ENCODE results near the gene CLTCL1. TPM values are rescaled to one million over a fixed set of nuclear protein-coding genes. Genes with fewer than 3 reads are reported as not detected.

CLTCL1 gene
- total and polyA plus RNA-seq, 3 donors from 2014 or later = 46.6 to 107 (median 54.4) TPM

DNA sequence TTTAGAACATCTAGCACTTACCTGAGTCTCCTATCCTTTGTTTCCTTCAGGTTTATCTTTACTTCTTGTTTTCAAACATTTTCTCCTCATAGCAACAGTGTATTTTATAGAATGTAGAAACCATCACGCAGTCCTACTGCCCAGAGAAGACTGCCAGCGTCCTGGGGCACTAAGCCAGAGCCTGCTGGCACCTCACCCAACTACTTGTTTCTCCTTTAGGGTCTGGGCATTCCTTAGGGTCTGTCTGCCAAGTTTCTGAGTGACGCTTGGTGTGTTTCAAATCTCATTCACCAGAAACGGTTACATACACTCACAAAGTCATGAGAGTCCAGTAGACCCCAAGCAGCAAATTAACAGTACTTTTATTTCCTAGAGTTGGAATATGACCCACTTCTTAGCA lies 63.3 kb downstream of the CLTCL1 start:
- TF ChIP-seq CTCF (IDR thresholded peaks at IDR 0.05) = no peak
- TF ChIP-seq POLR2A (IDR thresholded peaks at IDR 0.05) = no peak
- intact Hi-C loops (cut with DNase I; ENCODE audit: low total_unique reads) = no loop called here
- peak; percentile 42 for DNase-seq
- 54 to 69% methylated on average over 4 of the region's 4 CpGs for WGBS, 2 donors
- Histone ChIP-seq H3K27me3 (no peaks in the 10 kb centered on the region), H3K4me1 (no peaks in the 10 kb centered on the region), H3K27ac (no peak overlapping the region), H3K36me3 (ENCODE audit: low read depth, missing control alignments) (no peaks in the 10 kb centered on the region), H3K4me3 (no peak overlapping the region), H3K9me3 (no peaks in the 10 kb centered on the region)

- Histone ChIP-seq H3K4me1 (no peaks in the 10 kb centered on the region), H3K4me3 (no peak overlapping the region), H3K36me3 (ENCODE audit: low read depth, missing control alignments) (no peaks in the 10 kb centered on the region), H3K9me3 (no peaks in the 10 kb centered on the region), H3K27ac (no peak overlapping the region), H3K27me3 (no peaks in the 10 kb centered on the region)
- TF ChIP-seq POLR2A (IDR thresholded peaks at IDR 0.05) (no peak), CTCF (IDR thresholded peaks at IDR 0.05) (no peak)
- DNase-seq = no peak
- intact Hi-C loops (cut with DNase I; ENCODE audit: low total_unique reads) = no loop called here
Observed at GRCh38 chr22:19226428-19226827, 65.1 kb downstream of the CLTCL1 start.

DNA sequence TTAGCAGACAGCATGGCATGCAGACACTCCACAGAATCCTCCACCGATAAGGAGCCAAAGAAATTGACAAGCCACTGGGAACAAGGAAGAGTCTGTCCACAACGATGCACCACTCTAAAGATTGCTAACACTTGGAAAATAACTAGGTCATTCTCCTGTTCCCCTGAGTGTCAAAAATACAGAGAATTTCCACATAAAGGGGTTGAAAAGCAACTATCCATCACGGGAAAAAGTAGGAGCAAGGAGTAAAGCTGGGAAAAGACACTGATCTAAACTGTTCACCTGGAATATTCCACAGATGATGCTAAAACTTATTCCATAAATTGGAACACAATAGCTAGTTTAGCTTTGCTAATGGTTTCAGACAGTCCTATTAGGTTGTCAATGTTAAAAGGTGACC lies 66.0 kb downstream of the CLTCL1 start:
- no peak overlapping the region for H3K27ac ChIP-seq
- 76 to 85% methylated on average over 3 of the region's 3 CpGs for WGBS, 2 donors
- intact Hi-C loops (cut with DNase I; ENCODE audit: low total_unique reads) = no loop called here

DNA sequence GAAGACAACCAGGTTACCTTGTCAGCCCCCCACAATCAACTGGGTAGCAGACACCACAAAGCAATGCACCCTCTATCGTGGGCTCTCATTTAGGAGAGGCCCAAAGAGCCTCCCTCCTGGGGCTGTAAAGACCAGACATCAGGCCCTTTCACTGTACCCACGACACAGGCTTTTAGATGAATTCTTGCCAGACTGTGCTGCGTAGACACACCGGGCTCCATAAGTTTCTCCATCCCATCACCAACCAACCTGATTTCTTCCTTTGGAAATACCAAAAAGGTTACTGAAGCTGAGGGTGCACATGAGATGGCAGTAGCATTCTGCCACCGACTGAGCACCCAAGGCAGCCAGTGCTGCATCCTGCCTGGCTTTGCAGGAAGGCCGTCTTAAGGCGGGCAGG lies 66.5 kb downstream of the CLTCL1 start:
- Histone ChIP-seq H3K4me3 (no peak overlapping the region), H3K27me3 (no peaks in the 10 kb centered on the region), H3K27ac (no peak overlapping the region), H3K4me1 (no peaks in the 10 kb centered on the region), H3K36me3 (ENCODE audit: low read depth, missing control alignments) (no peaks in the 10 kb centered on the region), H3K9me3 (no peaks in the 10 kb centered on the region)
- TF ChIP-seq POLR2A (IDR thresholded peaks at IDR 0.05) (no peak), CTCF (IDR thresholded peaks at IDR 0.05) (no peak)
- no peak for DNase-seq
- WGBS, 2 donors = 83 to 92% methylated on average over 7 of the region's 7 CpGs
- intact Hi-C loops (cut with DNase I; ENCODE audit: low total_unique reads) = no loop called here

More for the DNA sequence above, 66.0 kb downstream of the CLTCL1 start:
- TF ChIP-seq CTCF (IDR thresholded peaks at IDR 0.05) (no peak), POLR2A (IDR thresholded peaks at IDR 0.05) (no peak)
- Histone ChIP-seq H3K9me3 (no peaks in the 10 kb centered on the region), H3K36me3 (ENCODE audit: low read depth, missing control alignments) (no peaks in the 10 kb centered on the region), H3K4me1 (no peaks in the 10 kb centered on the region), H3K27me3 (no peaks in the 10 kb centered on the region), H3K4me3 (no peak overlapping the region)
- no peak for DNase-seq

GRCh38 chr22:19224557-19224956 lies 67.0 kb downstream of the CLTCL1 start:
- 96 to 100% methylated on average over 4 to 5 of the region's 5 CpGs for WGBS, 2 donors
- Histone ChIP-seq H3K36me3 (ENCODE audit: low read depth, missing control alignments) (no peaks in the 10 kb centered on the region), H3K4me3 (no peak overlapping the region), H3K9me3 (no peaks in the 10 kb centered on the region), H3K27ac (no peak overlapping the region), H3K27me3 (no peaks in the 10 kb centered on the region), H3K4me1 (no peaks in the 10 kb centered on the region)
- intact Hi-C loops (cut with DNase I; ENCODE audit: low total_unique reads) = no loop called here
- no peak for TF ChIP-seq CTCF (IDR thresholded peaks at IDR 0.05)
- TF ChIP-seq POLR2A (IDR thresholded peaks at IDR 0.05) = no peak
- DNase-seq = no peak

Measured in testis (tissue), 3 donors.